PC-9 (cell line): ENCODE data around the gene TBCD. TPM values are rescaled to one million over a fixed set of nuclear protein-coding genes. Genes with fewer than 3 reads are reported as not detected.

ENCODE experiments used
- BruUV-seq: library from RNA; stranded (reverse); fragments of 400-500 nt; replicated peaks from 2 replicates; lab custom pipeline; 2021; lab: Mats Ljungman, UMichigan
- CTCF ChIA-PET: fragments of 300-600 bp; sonication (Branson Sonifier 250); formaldehyde crosslinking; loops from one replicate; lab custom pipeline; 2022; ENCODE audit warnings: antibody characterized with exemption; lab: Charles Lee
- POLR2A ChIA-PET: fragments of 300-600 bp; sonication (Branson Sonifier 250); formaldehyde crosslinking; loops from one replicate; lab custom pipeline; 2022; ENCODE audit warnings: antibody characterized with exemption; ENCODE audit not compliant: unreplicated experiment; lab: Charles Lee
- DNase-seq, 2 experiments: peaks; one replicate each; pipeline versions ENCODE4 v3.0.0 to v3.0.0-alpha.2; 2015 to 2022; ENCODE audit warnings: mixed read lengths in 1 of 2
- H2AFZ ChIP-seq: fragments of 200-600 bp; sonication (generic); 2 replicates; pipeline ENCODE4 v1.8.1; 2017; ENCODE audit warnings: antibody characterized with exemption
- H3F3A ChIP-seq: fragments of 200-600 bp; sonication (generic); 2 replicates; pipeline ENCODE4 v1.8.1; 2017; ENCODE audit warnings: antibody characterized with exemption, mild to moderate bottlenecking, low read depth; ENCODE audit not compliant: insufficient read depth
- H3K27ac ChIP-seq: fragments of 200-600 bp; sonication (generic); 2 replicates; pipeline ENCODE4 v1.6.1; 2016; ENCODE audit warnings: mixed run types
- H3K27me3 ChIP-seq: fragments of 200-600 bp; sonication (generic); 2 replicates; pipeline ENCODE4 v1.6.1; 2016; ENCODE audit warnings: low read depth, mixed run types; ENCODE audit not compliant: insufficient read depth
- H3K36me3 ChIP-seq: fragments of 200-600 bp; sonication (generic); 2 replicates; pipeline ENCODE4 v1.6.1; 2016; ENCODE audit warnings: low read depth, mixed run types
- H3K4me1 ChIP-seq: fragments of 200-600 bp; sonication (generic); replicated peaks from 2 replicates; pipeline ENCODE4 v1.6.1; 2016; ENCODE audit warnings: mixed run types; ENCODE audit not compliant: insufficient read depth
- H3K4me2 ChIP-seq: fragments of 200-600 bp; sonication (generic); 2 replicates; pipeline ENCODE4 v1.6.1; 2017; ENCODE audit warnings: mixed run types
- H3K4me3 ChIP-seq: fragments of 200-600 bp; sonication (generic); 2 replicates; pipeline ENCODE4 v1.6.1; 2016; ENCODE audit warnings: mixed run types
- H3K79me2 ChIP-seq: fragments of 200-600 bp; sonication (generic); 2 replicates; pipeline ENCODE4 v1.6.1; 2017; ENCODE audit warnings: low read depth, mixed run types
- H3K9me2 ChIP-seq: fragments of 200-600 bp; sonication (generic); 2 replicates; pipeline ENCODE4 v1.8.1; 2017; ENCODE audit warnings: mild to moderate bottlenecking; ENCODE audit not compliant: insufficient read depth
- H3K9me3 ChIP-seq: fragments of 200-600 bp; sonication (generic); 2 replicates; pipeline ENCODE4 v1.8.1; 2016; ENCODE audit warnings: low read depth; ENCODE audit not compliant: insufficient read depth
- H4K20me1 ChIP-seq: fragments of 200-600 bp; sonication (generic); 2 replicates; pipeline ENCODE4 v1.8.1; 2017; ENCODE audit not compliant: insufficient read depth
- EZH2 ChIP-seq: fragments of 200-600 bp; sonication (generic); IDR thresholded peaks from 2 replicates; pipeline ENCODE4 v1.8.0; 2017; ENCODE audit warnings: antibody characterized with exemption, low read depth
- intact Hi-C: fragments of 100-400 bp; cut with micrococcal nuclease; formaldehyde crosslinking; loops from one replicate; pipeline ENCODE4 v1.10.0; 2022; ENCODE audit not compliant: unreplicated experiment
- total RNA-seq: library from RNA; stranded (reverse); gene quantifications from 2 replicates; pipeline ENCODE4 v1.2.3, GENCODE V29; 2021
- TF ChIP-seq, protein P1 (sequence below): fragments of 200-600 bp; sonication (generic); conservative IDR thresholded peaks from 2 replicates; pipeline ENCODE4 v1.6.1; 2017; ENCODE audit warnings: mixed run types, antibody characterized with exemption, mild to moderate bottlenecking, moderate library complexity

Gene TBCD
- total RNA-seq, 1 experiment from 2014 or later: 115 TPM

DNA sequence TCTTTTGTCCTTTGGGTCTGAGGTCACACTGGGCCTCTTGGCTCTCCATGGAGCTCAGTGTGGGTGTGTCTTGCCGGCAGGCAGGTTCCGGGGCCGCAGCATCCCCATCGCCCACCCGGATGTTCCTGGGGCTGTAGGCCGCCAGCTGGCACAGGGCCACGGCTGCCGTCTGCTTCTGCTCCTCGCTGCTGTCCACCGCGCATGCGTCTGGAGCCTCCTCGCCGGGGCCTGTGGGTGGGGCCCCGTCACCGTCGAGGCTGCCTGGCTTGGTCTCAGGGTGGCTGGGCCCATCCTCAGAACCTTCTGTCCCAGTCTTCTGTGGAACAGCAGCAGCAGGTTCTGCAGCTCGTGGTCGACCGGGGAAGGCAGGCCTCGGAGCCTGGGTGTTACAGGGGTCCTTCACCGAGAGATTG lies 78.4 kb downstream of the TBCD start:
- Histone ChIP-seq H3K4me3 (no peak overlapping the region), H3K36me3 (no peaks in the 10 kb centered on the region), H3K9me3 (no peaks in the 10 kb centered on the region), H3K27me3 (no peaks in the 10 kb centered on the region), H4K20me1 (no peaks in the 10 kb centered on the region), H3K4me1 (no peaks in the 10 kb centered on the region), H3K79me2 (no peaks in the 10 kb centered on the region), H3K4me2 (no peak overlapping the region), H3K9me2 (no peaks in the 10 kb centered on the region), H2AFZ (no peak overlapping the region), H3F3A (no peaks in the 10 kb centered on the region), H3K27ac (no peak overlapping the region)
- no TSS peak for BruUV-seq
- ChIA-PET CTCF (no interaction called here), POLR2A (no interaction called here)
- TF ChIP-seq, protein P1, sequence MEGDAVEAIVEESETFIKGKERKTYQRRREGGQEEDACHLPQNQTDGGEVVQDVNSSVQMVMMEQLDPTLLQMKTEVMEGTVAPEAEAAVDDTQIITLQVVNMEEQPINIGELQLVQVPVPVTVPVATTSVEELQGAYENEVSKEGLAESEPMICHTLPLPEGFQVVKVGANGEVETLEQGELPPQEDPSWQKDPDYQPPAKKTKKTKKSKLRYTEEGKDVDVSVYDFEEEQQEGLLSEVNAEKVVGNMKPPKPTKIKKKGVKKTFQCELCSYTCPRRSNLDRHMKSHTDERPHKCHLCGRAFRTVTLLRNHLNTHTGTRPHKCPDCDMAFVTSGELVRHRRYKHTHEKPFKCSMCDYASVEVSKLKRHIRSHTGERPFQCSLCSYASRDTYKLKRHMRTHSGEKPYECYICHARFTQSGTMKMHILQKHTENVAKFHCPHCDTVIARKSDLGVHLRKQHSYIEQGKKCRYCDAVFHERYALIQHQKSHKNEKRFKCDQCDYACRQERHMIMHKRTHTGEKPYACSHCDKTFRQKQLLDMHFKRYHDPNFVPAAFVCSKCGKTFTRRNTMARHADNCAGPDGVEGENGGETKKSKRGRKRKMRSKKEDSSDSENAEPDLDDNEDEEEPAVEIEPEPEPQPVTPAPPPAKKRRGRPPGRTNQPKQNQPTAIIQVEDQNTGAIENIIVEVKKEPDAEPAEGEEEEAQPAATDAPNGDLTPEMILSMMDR: no peak
- no peak for TF ChIP-seq EZH2
- no peak for DNase-seq
- intact Hi-C loops: no loop called here

DNA sequence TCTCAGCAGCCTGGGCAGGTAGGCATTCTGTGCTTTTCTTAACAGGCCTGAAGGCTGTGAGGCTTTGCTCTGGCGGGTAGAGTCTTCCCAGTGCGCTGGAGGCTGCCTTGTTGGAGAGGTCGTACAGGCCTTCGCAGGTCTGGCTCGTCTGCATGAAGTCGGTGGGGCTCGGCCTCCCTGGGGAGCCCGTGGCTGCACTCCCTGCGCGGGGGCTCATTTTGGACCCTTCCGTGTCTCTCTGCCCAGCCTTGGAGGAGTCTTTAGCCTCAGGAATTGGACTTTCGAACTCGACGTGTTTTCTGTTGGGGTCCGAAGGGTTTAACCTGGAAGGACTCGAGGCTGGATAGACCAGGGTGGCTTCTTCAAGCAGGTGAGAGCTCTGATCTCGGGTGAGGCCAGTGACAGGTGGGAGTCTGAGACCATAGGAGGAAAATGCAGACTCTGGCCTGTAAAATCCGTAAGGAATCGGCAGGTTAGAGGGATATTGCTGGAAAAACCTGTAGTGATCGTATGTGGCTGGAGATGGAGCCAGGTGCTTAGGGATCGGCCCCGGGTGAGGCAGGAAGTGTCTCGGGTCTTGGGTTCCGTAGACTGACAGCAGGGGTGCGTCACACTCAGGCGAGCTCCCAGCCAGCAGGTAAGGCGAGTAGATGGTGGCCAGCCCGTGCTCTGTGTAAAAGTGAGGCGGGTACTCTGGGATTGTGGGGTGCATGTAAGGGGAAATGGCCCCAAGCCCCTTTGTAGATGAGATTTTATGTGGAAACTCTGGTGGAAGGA lies 79.4 kb downstream of the TBCD start:
- no peaks in the 10 kb centered on the region for H3K36me3 ChIP-seq
- H2AFZ ChIP-seq: no peak overlapping the region
- CTCF ChIA-PET: no interaction called here
- H3K9me2 ChIP-seq: no peaks in the 10 kb centered on the region
- H3K79me2 ChIP-seq: no peaks in the 10 kb centered on the region
- POLR2A ChIA-PET: no interaction called here
- no peaks in the 10 kb centered on the region for H3K27me3 ChIP-seq
- H3K4me2 ChIP-seq: no peak overlapping the region
- no peak overlapping the region for H3K27ac ChIP-seq
- H4K20me1 ChIP-seq: no peaks in the 10 kb centered on the region
- H3K4me3 ChIP-seq: no peak overlapping the region
- TF ChIP-seq EZH2: no peak
- TF ChIP-seq, protein P1: no peak
- DNase-seq: no peak
- H3K9me3 ChIP-seq: no peaks in the 10 kb centered on the region
- H3F3A ChIP-seq: no peaks in the 10 kb centered on the region
- no peaks in the 10 kb centered on the region for H3K4me1 ChIP-seq
- BruUV-seq: no TSS peak
- intact Hi-C loops: no loop called here

DNA sequence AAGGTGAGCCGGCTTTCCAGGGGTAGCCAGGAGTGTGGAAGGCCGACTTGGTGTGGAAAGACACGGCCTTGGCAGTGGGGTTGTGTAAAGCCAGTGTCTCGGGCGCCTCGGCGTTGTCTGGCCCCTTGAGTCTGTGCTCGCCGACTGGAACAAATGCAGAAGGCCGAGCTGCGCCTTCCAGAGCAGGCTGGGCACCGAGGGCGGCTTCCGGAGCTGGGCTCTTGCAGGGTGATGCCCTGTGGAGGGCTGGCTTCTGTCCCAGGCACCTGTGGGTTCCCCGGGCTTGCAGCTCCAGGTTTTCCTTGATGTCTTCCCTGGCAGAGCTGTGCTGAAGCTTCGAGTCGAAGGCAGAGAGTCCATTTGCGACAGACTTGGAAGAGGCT lies 79.9 kb downstream of the TBCD start:
- no peak overlapping the region for H2AFZ ChIP-seq
- intact Hi-C loops: no loop called here
- no peaks in the 10 kb centered on the region for H3F3A ChIP-seq
- no peaks in the 10 kb centered on the region for H3K36me3 ChIP-seq
- H4K20me1 ChIP-seq: no peaks in the 10 kb centered on the region
- H3K27ac ChIP-seq: no peak overlapping the region
- no peaks in the 10 kb centered on the region for H3K9me2 ChIP-seq
- no peaks in the 10 kb centered on the region for H3K27me3 ChIP-seq
- no peak for DNase-seq
- no peak for TF ChIP-seq EZH2
- TF ChIP-seq, protein P1: no peak
- no TSS peak for BruUV-seq
- ChIA-PET POLR2A (no interaction called here), CTCF (no interaction called here)
- no peaks in the 10 kb centered on the region for H3K79me2 ChIP-seq
- H3K4me1 ChIP-seq: 0 out of 2 replicates have a peak, but pooled peaks cover 3% of the 10 kb centered on the region
- H3K4me3 ChIP-seq: no peak overlapping the region
- H3K4me2 ChIP-seq: no peak overlapping the region
- no peaks in the 10 kb centered on the region for H3K9me3 ChIP-seq
